HCT116 (cell line): Measurements from ENCODE around the gene TRIOBP. TPM values are rescaled to one million over a fixed set of nuclear protein-coding genes. Genes with fewer than 3 reads are reported as not detected.
A peak's percentile ranks its signal among the peaks of the same experiment; 100 is the strongest.

Experiments used
- ATF3 ChIP-seq: IDR thresholded peaks from 2 replicates; pipeline ENCODE4 v1.6.1; 2012
- CTCF ChIP-seq, 3 experiments: fragments of 200-600 bp in 1 of 3; sonication (generic) in 1 of 3; IDR thresholded peaks in 2 of 3; conservative IDR thresholded peaks in 1 of 3; 2 replicates each; pipeline ENCODE4 v1.5.1; 2012 to 2017; ENCODE audit warnings: low read depth in 2 of 3, low read length in 2 of 3, antibody characterized with exemption in 1 of 3, borderline replicate concordance in 1 of 3, control low read depth in 1 of 3, mild to moderate bottlenecking in 1 of 3, mixed read lengths in 1 of 3, mixed run types in 1 of 3, moderate library complexity in 1 of 3; ENCODE audit not compliant: insufficient read depth in 1 of 3
- EGR1 ChIP-seq: IDR thresholded peaks from 2 replicates; pipeline ENCODE4 v1.6.1; 2012; ENCODE audit warnings: low read depth
- ELF1 ChIP-seq: IDR thresholded peaks from 2 replicates; pipeline ENCODE4 v1.6.1; 2012; ENCODE audit warnings: low read depth, borderline replicate concordance
- EZH2phosphoT487 ChIP-seq: fragments of 200-600 bp; IDR thresholded peaks from 2 replicates; pipeline ENCODE4 v1.6.1; 2018; ENCODE audit warnings: antibody characterized with exemption, borderline replicate concordance
- FOSL1 ChIP-seq: IDR thresholded peaks from 2 replicates; pipeline ENCODE4 v1.6.1; 2012; ENCODE audit warnings: low read depth
- MAX ChIP-seq: IDR thresholded peaks from 2 replicates; pipeline ENCODE4 v1.6.1; 2012
- POLR2AphosphoS5 ChIP-seq: IDR thresholded peaks from 2 replicates; pipeline ENCODE4 v1.6.1; 2011; ENCODE audit warnings: mild to moderate bottlenecking, low read depth, low read length, moderate library complexity
- SRF ChIP-seq: IDR thresholded peaks from 2 replicates; pipeline ENCODE4 v1.6.1; 2012; ENCODE audit warnings: low read depth
- ZBTB33 ChIP-seq: IDR thresholded peaks from 2 replicates; pipeline ENCODE4 v1.6.1; 2011; ENCODE audit warnings: mild to moderate bottlenecking, low read length, moderate library complexity; ENCODE audit not compliant: insufficient replicate concordance; ENCODE audit errors: extremely low read depth
- ZFX ChIP-seq: fragments of 450-650 bp; IDR thresholded peaks from 2 replicates; pipeline ENCODE4 v1.6.1; 2017
- total RNA-seq: library from RNA; stranded (reverse); gene quantifications from one replicate; pipeline ENCODE4 v1.2.1, GENCODE V29; 2021; ENCODE audit not compliant: unreplicated experiment

The TRIOBP gene
- total RNA-seq, 1 experiment from 2014 or later = 244 TPM

GRCh38 chr22:37658133-37659065 lies 38.4 kb upstream of the TRIOBP start, which contains the start of gene PDXP (continued):
- TF ChIP-seq FOSL1 = no peak
- peak; percentile 79; the same call in 1 of the 2 replicates for TF ChIP-seq ZFX
- TF ChIP-seq ATF3 = no peak
- no peak for TF ChIP-seq SRF
- TF ChIP-seq MAX = peak; percentile 90
- peak; percentile 65 for TF ChIP-seq POLR2AphosphoS5
- no peak for TF ChIP-seq EZH2phosphoT487
- TF ChIP-seq CTCF (IDR thresholded peaks at IDR 0.05 in 2 of 3, conservative IDR thresholded peaks at IDR 0.05 in 1 of 3; ENCODE audit: borderline replicate concordance in 1 of 3, insufficient read depth in 1 of 3, low read depth in 2 of 3, low read length in 2 of 3) = no peak
- no peak for TF ChIP-seq EGR1
- TF ChIP-seq ELF1 = no peak
- no peak for TF ChIP-seq ZBTB33
- TF ChIP-seq, all 23 proteins: peak for 7
